ENCODE data around the gene CACNB2. TPM values are rescaled to one million over a fixed set of nuclear protein-coding genes. Genes with fewer than 3 reads are reported as not detected.
A peak's percentile ranks its signal among the peaks of the same experiment; 100 is the strongest.
"Not testable (repeated sequence)": the region's sequence is repeated elsewhere in the genome, so short reads cannot be mapped to it uniquely, and the experiment has no call there.

Gene CACNB2
- total RNA-seq, 1 donor from 2014 or later, result not detected

- intact Hi-C loops (cut with micrococcal nuclease), result no loop called here
- H3K9me3 Mint-ChIP-seq, result no peaks in the 10 kb centered on the region
- no peaks in the 10 kb centered on the region for H3K36me3 Mint-ChIP-seq (ENCODE audit: low read depth)
- no peak overlapping the region for H3K4me3 Mint-ChIP-seq
- no peak for DNase-seq
- H3K27ac Mint-ChIP-seq, result no peak overlapping the region
- H3K27me3 Mint-ChIP-seq, result no peaks in the 10 kb centered on the region
- no peaks in the 10 kb centered on the region for H3K4me1 Mint-ChIP-seq
Observed at GRCh38 chr10:18565006-18565405, 424.8 kb downstream of the CACNB2 start.

GRCh38 chr10:18566177-18566576, 426.0 kb downstream of the CACNB2 start:
- no peak overlapping the region for H3K4me3 Mint-ChIP-seq
- H3K36me3 Mint-ChIP-seq (ENCODE audit: low read depth), result no peaks in the 10 kb centered on the region
- DNase-seq, result no peak
- intact Hi-C loops (cut with micrococcal nuclease), result no loop called here
- no peaks in the 10 kb centered on the region for H3K27me3 Mint-ChIP-seq
- no peak overlapping the region for H3K27ac Mint-ChIP-seq
- no peaks in the 10 kb centered on the region for H3K9me3 Mint-ChIP-seq
- H3K4me1 Mint-ChIP-seq, result no peaks in the 10 kb centered on the region

- intact Hi-C loops (cut with micrococcal nuclease), result no loop called here
- Mint-ChIP-seq H3K9me3 (no peaks in the 10 kb centered on the region), H3K36me3 (ENCODE audit: low read depth) (no peaks in the 10 kb centered on the region), H3K4me1 (no peaks in the 10 kb centered on the region), H3K27ac (no peak overlapping the region), H3K27me3 (no peaks in the 10 kb centered on the region), H3K4me3 (no peak overlapping the region)
- no peak for DNase-seq
Observed at GRCh38 chr10:18567343-18567856, 427.2 kb downstream of the CACNB2 start.

DNA sequence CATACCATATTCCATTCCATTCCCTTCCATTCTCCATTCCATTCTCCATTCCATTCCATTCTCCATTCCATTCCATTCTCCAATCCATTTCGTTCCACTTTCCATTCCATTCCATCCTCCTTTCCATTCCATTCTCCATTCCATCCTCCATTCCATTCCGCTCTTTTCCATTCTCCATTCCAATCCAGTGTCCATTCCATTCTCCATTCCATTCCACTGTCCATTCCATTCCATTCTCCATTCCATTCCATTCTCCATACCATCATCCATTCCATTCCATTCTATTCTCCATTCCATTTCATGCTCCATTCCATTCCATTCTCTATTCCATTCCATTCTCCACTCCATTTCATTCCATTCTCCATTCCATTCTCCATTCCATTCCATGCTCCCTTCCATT, 430.2 kb downstream of the CACNB2 start:
- H3K27me3 Mint-ChIP-seq; DNase-seq; H3K4me3 Mint-ChIP-seq; H3K9me3 Mint-ChIP-seq; H3K4me1 Mint-ChIP-seq; H3K36me3 Mint-ChIP-seq (ENCODE audit: low read depth); intact Hi-C loops (cut with micrococcal nuclease); H3K27ac Mint-ChIP-seq: not testable (repeated sequence)

GRCh38 chr10:18571076-18571475, 430.9 kb downstream of the CACNB2 start:
- H3K27ac Mint-ChIP-seq, result no peak overlapping the region
- intact Hi-C loops (cut with micrococcal nuclease), result no loop called here
- H3K4me1 Mint-ChIP-seq, result no peaks in the 10 kb centered on the region
- no peak overlapping the region for H3K4me3 Mint-ChIP-seq
- H3K27me3 Mint-ChIP-seq, result no peaks in the 10 kb centered on the region
- DNase-seq, result no peak
- peaks cover 10% of the 10 kb centered on the region for H3K36me3 Mint-ChIP-seq (ENCODE audit: low read depth)
- no peaks in the 10 kb centered on the region for H3K9me3 Mint-ChIP-seq

DNA sequence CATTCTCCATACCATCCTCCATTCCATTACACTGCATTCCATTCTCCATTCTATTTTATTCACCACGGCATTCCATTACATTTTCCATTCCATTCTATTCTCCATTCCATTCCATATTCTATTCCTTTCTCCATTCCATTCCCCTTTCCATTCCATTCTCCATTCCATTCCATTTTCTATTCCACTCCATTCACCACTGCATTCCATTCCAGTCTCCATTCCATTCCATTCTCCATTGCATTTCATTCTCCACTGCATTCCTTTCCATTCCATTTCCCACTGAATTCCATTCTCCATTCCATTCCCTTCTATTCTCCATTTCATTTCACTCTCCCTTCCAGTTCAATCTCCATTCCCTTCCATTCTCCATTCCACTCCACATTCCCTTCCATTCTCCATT, 431.6 kb downstream of the CACNB2 start:
- no peak for DNase-seq
- Mint-ChIP-seq H3K27me3 (no peaks in the 10 kb centered on the region), H3K36me3 (ENCODE audit: low read depth) (peaks cover 15% of the 10 kb centered on the region), H3K4me1 (no peaks in the 10 kb centered on the region), H3K4me3 (no peak overlapping the region), H3K27ac (no peak overlapping the region), H3K9me3 (no peaks in the 10 kb centered on the region)
- intact Hi-C loops (cut with micrococcal nuclease), result no loop called here

DNA sequence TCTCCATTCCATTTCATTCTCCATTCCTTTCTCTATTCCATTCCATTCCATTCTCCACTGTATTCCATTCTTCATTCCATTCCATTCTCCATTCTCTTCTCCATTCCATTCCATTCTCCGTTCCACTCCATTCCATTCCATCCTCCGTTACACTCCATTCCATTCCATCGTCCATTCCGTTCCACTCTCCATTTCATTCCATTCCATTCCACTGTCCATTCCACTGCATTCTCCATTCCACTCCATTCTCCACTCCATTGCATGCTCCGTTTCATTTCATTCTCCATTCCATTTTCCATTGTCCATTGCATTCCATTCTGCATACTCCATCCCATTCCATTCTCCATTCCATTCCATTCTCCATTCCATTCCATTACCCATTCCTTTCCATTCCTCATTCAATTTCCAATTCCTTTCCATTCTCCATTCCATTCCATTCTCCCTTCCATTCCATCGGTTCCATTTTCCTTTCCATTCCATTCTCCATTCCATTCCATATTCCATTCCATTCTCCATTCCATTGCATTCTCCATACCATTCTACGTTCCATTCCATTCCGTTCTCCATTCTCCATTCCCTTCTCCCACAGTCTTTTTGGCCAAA, 432.8 kb downstream of the CACNB2 start:
- Mint-ChIP-seq H3K9me3 (peaks cover 6% of the 10 kb centered on the region), H3K36me3 (ENCODE audit: low read depth) (peaks cover 27% of the 10 kb centered on the region), H3K4me1 (no peaks in the 10 kb centered on the region), H3K4me3 (no peak overlapping the region), H3K27me3 (no peaks in the 10 kb centered on the region), H3K27ac (no peak overlapping the region)
- DNase-seq, result no peak
- intact Hi-C loops (cut with micrococcal nuclease), result no loop called here

DNA sequence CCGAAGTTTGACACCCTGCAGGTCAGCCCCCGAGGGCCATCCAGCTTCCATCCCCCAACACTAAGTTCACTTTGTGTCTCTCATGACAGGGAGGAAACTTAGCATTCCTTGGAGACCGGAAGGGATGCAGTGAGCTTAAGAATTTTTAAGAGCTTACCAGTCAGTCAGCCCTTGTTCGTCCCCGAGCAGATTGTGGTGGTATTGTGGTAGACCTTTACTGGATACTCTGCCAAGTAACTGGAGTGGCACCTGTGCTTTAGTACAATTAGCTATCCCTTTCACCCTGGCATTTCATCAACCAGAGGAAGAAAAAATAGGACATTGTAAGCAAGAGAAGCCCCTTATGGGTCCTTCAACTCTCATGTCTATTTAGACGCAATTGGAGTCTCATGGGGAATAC, 436.4 kb downstream of the CACNB2 start:
- Mint-ChIP-seq H3K4me1 (peaks cover 4% of the 10 kb centered on the region), H3K27ac (no peak overlapping the region), H3K36me3 (ENCODE audit: low read depth) (peaks cover 55% of the 10 kb centered on the region), H3K4me3 (no peak overlapping the region), H3K9me3 (peaks cover 17% of the 10 kb centered on the region), H3K27me3 (no peaks in the 10 kb centered on the region)
- no peak for DNase-seq
- intact Hi-C loops (cut with micrococcal nuclease), result no loop called here

GRCh38 chr10:18577823-18578685, 437.8 kb downstream of the CACNB2 start:
- H3K9me3 Mint-ChIP-seq, result peaks cover 20% of the 10 kb centered on the region
- no peak overlapping the region for H3K27ac Mint-ChIP-seq
- no peaks in the 10 kb centered on the region for H3K27me3 Mint-ChIP-seq
- no peak for DNase-seq
- intact Hi-C loops (cut with micrococcal nuclease), result no loop called here
- no peak overlapping the region for H3K4me3 Mint-ChIP-seq
- peaks cover 65% of the 10 kb centered on the region for H3K36me3 Mint-ChIP-seq (ENCODE audit: low read depth)
- H3K4me1 Mint-ChIP-seq, result peaks cover 19% of the 10 kb centered on the region

DNA sequence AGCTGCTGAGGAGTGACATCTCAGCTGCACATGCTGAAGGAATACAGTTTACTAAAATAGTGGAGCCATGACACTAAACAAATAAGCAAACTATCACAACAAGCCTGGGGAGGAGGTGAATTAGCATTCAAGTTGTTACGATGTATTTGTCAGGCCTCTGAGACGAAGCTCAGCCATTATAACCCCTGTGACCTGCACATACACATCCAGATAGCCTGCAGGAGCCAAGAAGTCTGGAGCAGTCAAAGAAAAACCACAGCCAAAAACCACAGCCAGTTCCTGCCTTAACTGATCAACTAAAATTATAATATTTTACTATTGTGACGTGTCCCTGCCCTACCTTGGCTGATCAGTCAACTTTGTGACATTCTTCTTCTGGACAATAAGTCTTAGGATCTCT, 442.6 kb downstream of the CACNB2 start:
- peak; percentile 74 for DNase-seq
- Mint-ChIP-seq H3K36me3 (ENCODE audit: low read depth) (peaks cover 77% of the 10 kb centered on the region), H3K27ac (no peak overlapping the region), H3K4me1 (peaks cover 29% of the 10 kb centered on the region), H3K4me3 (peak overlapping the region; percentile 43), H3K27me3 (no peaks in the 10 kb centered on the region), H3K9me3 (peaks cover 14% of the 10 kb centered on the region)
- intact Hi-C loops (cut with micrococcal nuclease), result loop anchor here (2.0 kb wide), 2 partner anchors 68 to 76 kb away; partner anchors contain the start of genes ARL5B and NSUN6

DNA sequence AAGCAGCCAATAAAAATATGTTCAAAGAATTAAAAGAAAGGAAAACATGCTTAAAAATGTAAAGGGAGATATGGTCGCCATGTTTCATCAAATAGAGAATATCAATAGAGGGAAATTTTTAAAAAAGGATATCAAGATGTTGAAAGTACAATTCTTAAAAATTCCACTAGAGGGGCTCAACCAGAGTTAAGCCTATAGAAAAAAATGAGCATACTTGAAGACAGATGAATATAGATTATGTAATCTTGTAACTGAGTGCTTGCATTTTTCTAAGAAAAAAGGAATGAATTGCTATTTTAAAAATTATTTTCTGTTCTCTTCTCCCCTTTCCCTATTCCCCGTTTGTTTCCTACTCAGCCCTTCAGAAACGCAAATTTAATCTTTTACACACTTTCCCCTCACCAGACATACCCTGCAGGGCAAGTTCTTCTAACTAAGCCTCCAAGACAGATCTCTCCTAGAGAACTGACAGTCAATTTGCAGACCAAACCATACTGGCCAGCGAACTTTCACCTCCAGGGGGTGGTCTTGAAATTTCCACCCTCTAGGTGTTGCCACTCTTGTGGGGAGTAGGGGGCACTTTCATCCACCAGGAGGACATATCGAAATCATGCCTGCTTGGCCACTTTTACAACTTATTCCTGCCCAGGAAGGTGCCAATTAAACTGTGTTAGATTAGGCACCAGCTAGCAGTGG, 443.5 kb downstream of the CACNB2 start:
- H3K27me3 Mint-ChIP-seq, result no peaks in the 10 kb centered on the region
- intact Hi-C loops (cut with micrococcal nuclease), result loop anchor here (2.0 kb wide), 2 partner anchors 67 to 75 kb away; partner anchors contain the start of genes ARL5B and NSUN6
- H3K4me1 Mint-ChIP-seq, result peaks cover 29% of the 10 kb centered on the region
- no peak overlapping the region for H3K27ac Mint-ChIP-seq
- H3K36me3 Mint-ChIP-seq (ENCODE audit: low read depth), result peaks cover 71% of the 10 kb centered on the region
- no peak for DNase-seq
- peak overlapping the region; percentile 18 for H3K4me3 Mint-ChIP-seq
- H3K9me3 Mint-ChIP-seq, result peaks cover 10% of the 10 kb centered on the region

DNA sequence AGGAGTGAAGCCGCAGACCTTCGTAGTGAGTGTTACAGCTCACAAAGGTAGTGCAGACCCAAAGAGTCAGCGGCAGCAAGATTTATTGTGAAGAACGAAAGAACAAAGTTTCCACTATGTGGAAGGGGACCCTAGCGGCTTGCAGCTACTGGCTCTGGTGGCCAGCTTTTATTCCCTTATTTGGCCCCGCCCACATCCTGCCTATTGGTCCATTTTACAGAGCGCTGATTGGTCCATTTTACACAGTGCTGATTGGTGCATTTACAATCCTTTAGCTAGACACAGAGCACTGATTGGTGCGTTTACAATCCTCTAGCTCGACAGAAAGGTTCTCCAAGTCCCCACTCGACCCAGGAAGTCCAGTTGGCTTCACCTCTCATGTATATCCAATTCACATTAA, 446.4 kb downstream of the CACNB2 start:
- H3K9me3 Mint-ChIP-seq, result peaks cover 18% of the 10 kb centered on the region
- H3K27ac Mint-ChIP-seq; H3K27me3 Mint-ChIP-seq; H3K4me3 Mint-ChIP-seq; DNase-seq; intact Hi-C loops (cut with micrococcal nuclease): not testable (repeated sequence)
- peaks cover 26% of the 10 kb centered on the region for H3K4me1 Mint-ChIP-seq
- H3K36me3 Mint-ChIP-seq (ENCODE audit: low read depth), result peaks cover 70% of the 10 kb centered on the region

DNA sequence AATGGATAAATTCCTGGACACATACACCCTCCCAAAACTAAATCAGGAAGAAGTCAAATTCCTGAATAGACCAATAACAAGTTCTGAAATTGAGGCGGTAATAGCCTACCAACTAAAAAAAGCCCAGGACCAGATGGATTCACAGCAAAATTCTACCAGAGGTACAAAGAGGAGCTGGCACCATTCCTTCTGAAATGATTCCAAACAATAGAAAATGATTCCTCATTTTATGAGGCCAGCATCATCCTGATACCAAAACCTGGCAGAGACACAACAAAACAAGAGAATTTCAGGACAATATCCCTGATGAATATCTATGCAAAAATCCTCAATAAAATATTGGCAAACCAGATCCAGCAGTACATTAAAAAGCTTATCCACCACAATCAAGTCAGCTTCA, 450.9 kb downstream of the CACNB2 start:
- H3K36me3 Mint-ChIP-seq (ENCODE audit: low read depth), result peaks cover 57% of the 10 kb centered on the region
- H3K27ac Mint-ChIP-seq, H3K4me1 Mint-ChIP-seq: not testable (repeated sequence)

More for the DNA sequence above, 450.9 kb downstream of the CACNB2 start:
- H3K4me3 Mint-ChIP-seq; DNase-seq; H3K27me3 Mint-ChIP-seq; intact Hi-C loops (cut with micrococcal nuclease): not testable (repeated sequence)
- H3K9me3 Mint-ChIP-seq, result peaks cover 18% of the 10 kb centered on the region

Data from activated CD4-positive, alpha-beta T cell treated with anti-CD3 and anti-CD28 coated beads, Interleukin-2, amount 10 ng/mL, durations not matched to agents 24 days and 14 days (primary cell).